ENCODE data around the gene PDCD7.
"Not testable (repeated sequence)": the region's sequence is repeated elsewhere in the genome, so short reads cannot be mapped to it uniquely, and the experiment has no call there.

Gene PDCD7, protein sequence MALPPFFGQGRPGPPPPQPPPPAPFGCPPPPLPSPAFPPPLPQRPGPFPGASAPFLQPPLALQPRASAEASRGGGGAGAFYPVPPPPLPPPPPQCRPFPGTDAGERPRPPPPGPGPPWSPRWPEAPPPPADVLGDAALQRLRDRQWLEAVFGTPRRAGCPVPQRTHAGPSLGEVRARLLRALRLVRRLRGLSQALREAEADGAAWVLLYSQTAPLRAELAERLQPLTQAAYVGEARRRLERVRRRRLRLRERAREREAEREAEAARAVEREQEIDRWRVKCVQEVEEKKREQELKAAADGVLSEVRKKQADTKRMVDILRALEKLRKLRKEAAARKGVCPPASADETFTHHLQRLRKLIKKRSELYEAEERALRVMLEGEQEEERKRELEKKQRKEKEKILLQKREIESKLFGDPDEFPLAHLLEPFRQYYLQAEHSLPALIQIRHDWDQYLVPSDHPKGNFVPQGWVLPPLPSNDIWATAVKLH

DNA sequence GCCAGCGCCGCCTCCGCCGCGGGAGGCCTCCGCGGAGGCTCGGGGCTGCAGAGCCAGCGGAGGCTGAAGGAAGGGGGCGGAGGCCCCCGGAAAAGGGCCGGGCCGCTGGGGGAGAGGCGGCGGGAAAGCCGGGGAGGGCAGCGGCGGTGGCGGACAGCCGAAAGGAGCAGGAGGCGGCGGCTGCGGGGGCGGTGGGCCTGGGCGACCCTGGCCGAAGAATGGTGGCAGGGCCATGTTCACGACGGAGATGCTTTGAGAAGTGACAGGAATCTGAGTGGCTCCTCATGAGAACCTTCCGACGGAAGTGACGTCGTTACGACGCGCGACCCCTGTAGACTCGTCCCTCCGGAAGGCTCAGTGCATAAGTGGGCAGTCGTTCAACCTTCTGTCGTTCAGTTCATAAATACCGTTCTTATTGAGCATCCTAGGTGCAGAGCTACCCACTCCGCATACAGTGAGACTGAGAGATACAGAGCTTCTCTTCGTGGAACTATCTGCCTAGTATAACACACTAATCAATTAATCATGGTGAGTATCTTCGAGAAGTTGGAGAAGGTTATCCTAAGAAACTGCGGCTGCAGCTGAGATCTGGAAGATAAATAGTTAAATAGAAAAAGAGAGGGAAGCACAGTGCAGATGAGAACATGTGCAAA, at the start of gene PDCD7:
TSS of gene PDCD7 (minus strand) at position 261 of the 653 bp plus-strand sequence. CDS start at position 234, 27 bp downstream.
- peak; percentile 73 for DNase-seq

DNA sequence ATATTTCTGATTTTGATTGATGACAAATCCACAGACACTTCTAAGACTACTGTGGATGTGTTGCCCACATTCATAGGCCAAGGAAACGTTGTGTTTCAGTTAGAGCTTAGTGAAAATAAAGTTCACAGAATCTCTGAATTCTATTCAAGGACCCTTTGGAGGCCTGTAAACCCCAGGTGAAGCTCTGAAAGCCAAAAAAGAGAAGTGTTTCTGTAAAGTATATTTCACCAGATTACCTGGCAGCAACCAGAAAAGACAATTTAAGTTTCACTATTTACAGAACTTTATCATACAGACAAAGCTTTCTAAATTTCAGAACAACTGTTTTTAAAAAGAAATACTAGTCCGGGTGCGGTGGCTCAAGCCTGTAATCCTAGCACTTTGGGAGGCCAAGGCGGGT, 48.9 kb upstream of the PDCD7 start:
- no peak for DNase-seq

- not testable (repeated sequence) for DNase-seq
Observed at GRCh38 chr15:65181582-65182353, 48.2 kb upstream of the PDCD7 start.

GRCh38 chr15:65180167-65180566, 46.6 kb upstream of the PDCD7 start:
- DNase-seq = no peak

DNA sequence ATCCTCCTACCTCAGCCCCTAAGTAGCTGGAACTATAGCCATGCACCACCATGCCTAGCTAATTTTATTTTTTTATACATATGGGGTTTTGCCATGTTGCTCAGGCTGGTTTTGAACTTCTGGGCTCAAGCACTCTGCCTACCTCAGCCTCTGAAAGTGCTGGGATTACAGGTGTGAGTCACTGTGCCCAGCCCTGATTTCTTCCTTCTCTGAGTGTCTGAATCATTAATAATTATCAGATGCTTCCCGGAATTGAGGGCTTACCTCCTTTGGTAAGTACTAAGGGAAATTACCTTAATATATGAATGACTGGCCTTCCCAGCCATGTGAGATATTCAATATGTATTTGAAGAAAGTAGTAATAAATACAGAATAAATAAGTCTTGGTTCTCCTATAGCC, 44.3 kb upstream of the PDCD7 start:
- no peak for DNase-seq

DNA sequence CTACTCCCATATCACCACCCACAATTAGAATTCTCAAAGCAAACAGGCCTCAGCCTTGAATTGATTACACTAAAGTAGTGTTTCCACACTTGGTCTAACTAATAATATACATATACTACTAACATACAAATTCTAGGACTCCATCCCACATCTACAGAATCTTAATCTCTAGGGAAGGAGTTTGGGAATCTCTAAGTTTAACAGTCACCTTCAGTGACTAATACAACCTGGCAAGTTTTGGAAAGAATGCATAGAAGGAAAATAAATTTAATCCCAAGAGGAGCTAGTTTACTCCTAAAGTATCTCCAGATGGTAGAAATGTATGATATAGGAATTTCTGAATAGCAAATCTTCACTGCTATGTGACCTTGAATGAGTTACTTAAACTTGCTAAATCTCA, 42.4 kb upstream of the PDCD7 start:
- no peak for DNase-seq

GRCh38 chr15:65175511-65175910, 41.9 kb upstream of the PDCD7 start:
- no peak for DNase-seq

GRCh38 chr15:65174509-65174908, 40.9 kb upstream of the PDCD7 start:
- no peak for DNase-seq

GRCh38 chr15:65172531-65172930, 38.9 kb upstream of the PDCD7 start:
- no peak for DNase-seq

DNA sequence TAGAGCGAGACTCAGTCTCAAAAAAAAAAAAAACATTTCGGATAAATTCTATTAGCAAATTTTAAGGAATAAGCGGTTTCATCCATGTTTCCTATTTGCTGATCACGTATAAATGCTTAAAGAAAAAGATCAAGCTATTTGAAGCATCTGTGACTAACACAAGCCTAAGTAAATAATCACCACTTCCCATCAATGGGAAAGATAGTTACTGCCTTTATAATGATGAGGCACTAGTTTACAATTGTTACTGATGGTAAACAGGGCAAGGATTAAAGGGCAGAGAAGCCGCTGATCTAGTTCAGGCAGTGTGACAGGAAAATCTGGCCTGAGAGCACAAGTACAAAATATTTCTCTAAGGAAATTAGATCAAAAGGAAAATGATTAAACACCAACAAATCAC, 37.8 kb upstream of the PDCD7 start:
- DNase-seq = no peak

DNA sequence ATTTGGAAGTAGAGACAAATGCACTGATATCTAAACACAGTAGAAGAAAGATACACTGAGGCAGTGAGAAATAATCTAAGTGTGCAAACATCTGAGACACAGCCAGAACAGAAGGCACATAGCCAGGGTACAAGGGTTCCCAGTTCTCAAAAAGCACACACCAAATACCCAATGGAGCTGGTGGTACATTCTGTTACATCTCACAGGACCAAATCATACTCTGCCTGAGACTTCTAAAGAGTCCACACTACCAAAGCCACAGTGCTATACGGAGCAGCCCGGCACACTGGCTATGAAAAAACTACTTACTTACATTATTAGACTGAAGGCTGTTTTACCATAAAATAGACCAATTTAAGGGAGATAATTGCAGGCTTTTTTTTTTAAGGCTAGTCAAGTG, 32.3 kb upstream of the PDCD7 start:
- no peak for DNase-seq

DNA sequence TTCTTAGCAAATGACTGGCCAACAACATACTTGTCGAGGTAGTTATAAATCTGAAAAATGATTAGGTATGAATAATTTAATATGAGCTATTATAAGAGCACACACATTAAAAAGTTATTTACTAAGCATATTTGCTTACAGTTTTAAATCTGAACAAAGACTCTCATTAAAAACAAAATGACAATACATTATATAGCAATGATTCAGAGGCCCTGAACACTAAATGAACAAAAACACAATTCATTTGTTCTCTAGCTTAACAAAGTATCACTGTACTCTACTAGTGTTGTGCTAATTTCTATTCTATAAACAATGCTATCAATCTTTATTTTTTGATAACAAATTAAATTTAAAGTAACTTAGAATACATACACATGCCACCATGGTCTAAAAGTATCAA, 30.5 kb upstream of the PDCD7 start:
- no peak for DNase-seq

- no peak for DNase-seq
Observed at GRCh38 chr15:65163041-65163440, 29.4 kb upstream of the PDCD7 start.

- no peak for DNase-seq
Observed at GRCh38 chr15:65156692-65157091, 23.1 kb upstream of the PDCD7 start.

DNA sequence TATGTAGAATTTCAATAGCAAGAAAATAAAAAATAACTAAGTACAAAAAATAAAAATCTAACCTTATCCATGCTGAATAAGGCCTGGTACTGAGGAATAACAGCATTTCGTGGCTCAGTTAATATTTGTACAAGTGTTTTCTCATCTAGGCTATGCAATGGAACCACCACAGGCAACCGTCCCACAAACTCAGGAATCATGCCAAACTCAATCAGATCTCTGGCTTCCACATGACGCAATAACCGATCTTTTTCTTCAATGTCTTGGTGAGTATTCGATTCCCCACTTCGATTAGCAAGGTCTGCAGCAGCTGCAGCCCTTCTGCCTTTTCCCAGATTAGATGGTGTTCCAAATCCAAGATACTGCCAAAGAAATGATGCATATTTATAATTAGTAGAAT, 21.1 kb upstream of the PDCD7 start:
- no peak for DNase-seq

- no peak for DNase-seq
Observed at GRCh38 chr15:65147902-65148301, 14.3 kb upstream of the PDCD7 start.

DNA sequence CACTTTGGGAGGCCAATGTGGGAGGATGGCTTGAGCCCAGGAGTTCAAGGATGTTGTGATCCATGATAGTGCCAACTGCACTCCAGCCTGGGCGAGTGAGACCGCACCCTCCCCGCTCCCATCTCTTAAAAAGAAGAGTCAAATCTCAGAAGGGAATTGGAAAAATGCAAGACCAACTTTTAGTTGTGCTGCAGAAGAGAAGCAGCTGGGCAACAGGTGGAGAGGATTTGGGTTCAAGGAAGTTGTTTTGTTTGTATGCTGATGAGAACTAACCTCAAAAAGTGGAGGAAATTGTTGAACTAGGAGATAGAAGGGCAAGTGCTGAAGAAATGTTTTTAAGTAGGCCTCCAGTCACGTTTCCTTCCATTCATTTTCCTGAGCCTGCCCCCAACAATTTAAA, 12.8 kb upstream of the PDCD7 start:
- no peak for DNase-seq

- not testable (repeated sequence) for DNase-seq
Observed at GRCh38 chr15:65138631-65139030, 5.0 kb upstream of the PDCD7 start.

GRCh38 chr15:65137893-65138292, 4.3 kb upstream of the PDCD7 start:
- not testable (repeated sequence) for DNase-seq

DNA sequence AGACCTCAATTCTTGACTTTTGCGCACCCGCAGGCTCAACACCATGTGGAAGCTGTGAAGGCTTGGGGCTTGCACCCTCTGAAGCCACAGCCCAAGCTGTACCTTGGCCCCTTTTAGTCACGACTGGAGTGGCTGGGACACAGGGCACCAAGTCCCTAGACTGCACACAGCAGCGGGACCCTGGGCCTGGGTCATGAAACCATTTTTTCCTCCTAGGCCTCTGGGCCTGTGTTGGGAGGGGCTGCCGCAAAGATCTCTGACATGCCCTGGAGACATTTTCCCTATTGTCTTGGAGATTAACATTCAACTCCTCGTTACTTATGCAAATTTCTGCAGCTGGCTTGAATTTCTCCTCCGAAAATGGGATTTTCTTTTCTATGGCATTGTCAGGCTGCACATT, 3.5 kb upstream of the PDCD7 start:
- not testable (repeated sequence) for DNase-seq

- DNase-seq = no peak
Observed at GRCh38 chr15:65134538-65134937, 930 bp upstream of the PDCD7 start.

- DNase-seq = no peak
Observed at GRCh38 chr15:65132878-65133547, 595 bp downstream of the PDCD7 start.

GRCh38 chr15:65130941-65131340, 2.7 kb downstream of the PDCD7 start:
- DNase-seq = no peak

All from activated CD4-positive, alpha-beta T cell treated with anti-CD3 and anti-CD28 coated beads for 1 hour (primary cell).